Renal cortex interstitium (tissue), 11 donors: ENCODE data around the gene PARN. TPM values are rescaled to one million over a fixed set of nuclear protein-coding genes. Genes with fewer than 3 reads are reported as not detected.
"Not testable (repeated sequence)": the region's sequence is repeated elsewhere in the genome, so short reads cannot be mapped to it uniquely, and the experiment has no call there.

ENCODE experiments used
- DNase-seq, 11 donors: peaks; one replicate each; pipeline ENCODE4 v3.0.0-alpha.2; 2013; ENCODE audit warnings: low read depth in 9 of 11, low spot score in 4 of 11; ENCODE audit errors: extremely low read depth in 1 of 11
- polyA plus RNA-seq, 3 donors: library from polyadenylated mRNA; unstranded; fragments of 120-200 nt; gene quantifications; one replicate each; pipeline ENCODE4 v1.2.1, GENCODE V29; 2013; ENCODE audit not compliant: insufficient read length in 3 of 3

Gene PARN
- polyA plus RNA-seq, 3 donors = 35.3 to 44.3 (median 35.3) TPM

GRCh38 chr16:14586637-14587305, 43.3 kb downstream of the PARN start:
- DNase-seq = no peak

- DNase-seq = no peak
Measured at GRCh38 chr16:14585287-14585686, 44.8 kb downstream of the PARN start.

GRCh38 chr16:14580926-14581325, 49.1 kb downstream of the PARN start:
- DNase-seq = not testable (repeated sequence)

GRCh38 chr16:14579266-14579665, 50.8 kb downstream of the PARN start:
- DNase-seq = no peak

- DNase-seq = no peak
Measured at GRCh38 chr16:14576532-14576931, 53.5 kb downstream of the PARN start.

GRCh38 chr16:14576069-14576468, 54.0 kb downstream of the PARN start:
- no peak for DNase-seq

GRCh38 chr16:14574698-14575415, 55.2 kb downstream of the PARN start:
- DNase-seq = not testable (repeated sequence)

GRCh38 chr16:14572535-14572934, 57.5 kb downstream of the PARN start:
- DNase-seq = no peak

- DNase-seq = no peak
Measured at GRCh38 chr16:14569213-14569612, 60.8 kb downstream of the PARN start.

- no peak for DNase-seq
Measured at GRCh38 chr16:14566599-14566998, 63.5 kb downstream of the PARN start.

- DNase-seq = no peak
Measured at GRCh38 chr16:14565688-14566025, 64.4 kb downstream of the PARN start.

GRCh38 chr16:14564861-14565687, 65.0 kb downstream of the PARN start:
- DNase-seq = peak in 3 of 11 donors; percentile 12 to 26 (median 24)

GRCh38 chr16:14564323-14564722, 65.7 kb downstream of the PARN start:
- DNase-seq = no peak

- DNase-seq = no peak
Measured at GRCh38 chr16:14562691-14563491, 67.2 kb downstream of the PARN start.

- no peak for DNase-seq
Measured at GRCh38 chr16:14560523-14560922, 69.5 kb downstream of the PARN start.

GRCh38 chr16:14559809-14560241, 70.2 kb downstream of the PARN start:
- DNase-seq = no peak

GRCh38 chr16:14553447-14553846, 76.6 kb downstream of the PARN start:
- no peak for DNase-seq

- no peak for DNase-seq
Measured at GRCh38 chr16:14549789-14550153, 80.3 kb downstream of the PARN start.
